Panc1 (cell line): Measurements from ENCODE around the gene DTYMK. TPM values are rescaled to one million over a fixed set of nuclear protein-coding genes. Genes with fewer than 3 reads are reported as not detected.

ENCODE experiments used
- ATAC-seq: fragments of 200-7000 bp; cut with Tn5 transposase; 2 replicates; pipeline ENCODE4 v1.9.1; 2020; ENCODE audit warnings: mild to moderate bottlenecking, moderate library complexity
- BruUV-seq: library from RNA; stranded (reverse); fragments of 400-500 nt; replicated peaks from 2 replicates; lab custom pipeline; 2021; lab: Mats Ljungman, UMichigan
- CTCF ChIA-PET: fragments of 300-600 bp; sonication (Branson Sonifier 250); formaldehyde crosslinking; loops from one replicate; lab custom pipeline; 2022; ENCODE audit warnings: antibody characterized with exemption; lab: Charles Lee
- POLR2A ChIA-PET: fragments of 300-600 bp; sonication (Branson Sonifier 250); formaldehyde crosslinking; loops from one replicate; lab custom pipeline; 2022; ENCODE audit warnings: antibody characterized with exemption; lab: Charles Lee
- DNase-seq: peaks from one replicate; pipeline ENCODE4 v3.0.0-alpha.2; 2010; ENCODE audit warnings: low read depth, low spot score
- H3K27ac ChIP-seq: 2 replicates; pipeline ENCODE4 v1.5.1; 2011; ENCODE audit warnings: mild to moderate bottlenecking, low read length, inconsistent platforms
- H3K27me3 ChIP-seq: fragments of 200-500 bp; sonication (Bioruptor generic); 2 replicates; pipeline ENCODE4 v1.6.0; 2014; ENCODE audit warnings: low read length, inconsistent platforms; ENCODE audit not compliant: control insufficient read depth, insufficient read depth
- H3K36me3 ChIP-seq: fragments of 200-500 bp; sonication (Bioruptor generic); 2 replicates; pipeline ENCODE4 v1.5.1; 2014; ENCODE audit warnings: inconsistent platforms, mild to moderate bottlenecking, low read length, moderate library complexity; ENCODE audit not compliant: control insufficient read depth, insufficient read depth
- H3K4me1 ChIP-seq: 2 replicates; pipeline ENCODE4 v1.5.1; 2011; ENCODE audit warnings: inconsistent platforms, mild to moderate bottlenecking, low read length, moderate library complexity; ENCODE audit not compliant: control insufficient read depth, insufficient read depth
- H3K4me3 ChIP-seq, 2 experiments: 2 replicates each; pipeline ENCODE4 v1.5.1; 2011 to 2012; ENCODE audit warnings: low read depth in 2 of 2, low read length in 2 of 2, mild to moderate bottlenecking in 2 of 2, inconsistent platforms in 1 of 2, moderate library complexity in 1 of 2
- H3K9me3 ChIP-seq: fragments of 200-500 bp; sonication (Bioruptor generic); 2 replicates; pipeline ENCODE4 v1.5.1; 2014; ENCODE audit warnings: low read depth, mild to moderate bottlenecking, inconsistent platforms, low read length, moderate library complexity; ENCODE audit not compliant: control insufficient read depth, insufficient read depth
- POLR2AphosphoS5 ChIP-seq: IDR thresholded peaks from 2 replicates; pipeline ENCODE4 v1.6.1; 2012; ENCODE audit warnings: mild to moderate bottlenecking, low read depth, low read length, moderate library complexity
- SIN3A ChIP-seq: IDR thresholded peaks from 2 replicates; pipeline ENCODE4 v1.6.1; 2012; ENCODE audit warnings: low read depth, mild to moderate bottlenecking, low read length, moderate library complexity, borderline replicate concordance; ENCODE audit not compliant: insufficient read depth
- TCF7L2 ChIP-seq: IDR thresholded peaks from 2 replicates; pipeline ENCODE4 v1.6.1; 2011; ENCODE audit warnings: mild to moderate bottlenecking, low read depth, low read length, inconsistent platforms
- in situ Hi-C: cut with HindIII; loops from 2 replicates; pipeline ENCODE4 v1.10.0; 2016; ENCODE audit warnings: low sequenced_read_pairs, low pct_unique_long_range_greater_than_20kb
- intact Hi-C: fragments of 100-400 bp; cut with micrococcal nuclease; formaldehyde crosslinking; loops from one replicate; pipeline ENCODE4 v1.10.0; 2022; ENCODE audit not compliant: unreplicated experiment
- total RNA-seq: library from RNA; stranded (reverse); gene quantifications from one replicate; pipeline ENCODE4 v1.2.1, GENCODE V29; 2021; ENCODE audit not compliant: unreplicated experiment
- TF ChIP-seq, protein P1 (sequence below): fragments of 450-650 bp; IDR thresholded peaks from 2 replicates; pipeline ENCODE4 v1.5.1; 2017; ENCODE audit warnings: mild to moderate bottlenecking
- TF ChIP-seq, protein P2 (sequence below), 2 experiments: IDR thresholded peaks; 2 replicates each; pipeline ENCODE4 v1.6.1; 2011 to 2012; ENCODE audit warnings: low read depth in 2 of 2, control low read depth in 1 of 2, low read length in 1 of 2, mild to moderate bottlenecking in 1 of 2, moderate library complexity in 1 of 2; ENCODE audit not compliant: insufficient read depth in 1 of 2

DTYMK gene
- total RNA-seq, 1 experiment from 2014 or later, result 122 TPM

DNA sequence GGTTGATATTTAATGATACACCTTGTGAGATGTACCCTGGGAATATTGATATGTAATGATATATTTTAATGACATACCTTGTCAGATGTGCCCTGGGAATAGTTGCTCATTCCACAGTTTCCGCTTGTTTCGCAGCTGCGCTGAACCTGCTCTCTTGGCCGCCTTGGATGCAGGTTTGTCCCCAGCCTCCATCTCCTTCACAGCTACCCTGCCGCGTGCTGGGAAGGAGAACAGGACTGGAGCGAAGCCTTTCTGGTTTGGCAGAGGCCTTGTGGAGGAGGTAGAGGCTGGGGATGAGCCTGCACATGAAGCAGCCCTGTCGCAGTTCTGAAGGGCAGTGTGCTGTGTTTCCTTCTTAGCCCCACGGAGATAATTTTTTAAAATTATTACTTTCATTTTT, 34.5 kb downstream of the DTYMK start:
- CTCF ChIA-PET, result no interaction called here
- no peak for ATAC-seq
- no peak overlapping the region for H3K27ac ChIP-seq
- in situ Hi-C loops, result no loop called here
- no peak for DNase-seq
- intact Hi-C loops, result no loop called here
- no peaks in the 10 kb centered on the region for H3K9me3 ChIP-seq
- TF ChIP-seq, protein P1, sequence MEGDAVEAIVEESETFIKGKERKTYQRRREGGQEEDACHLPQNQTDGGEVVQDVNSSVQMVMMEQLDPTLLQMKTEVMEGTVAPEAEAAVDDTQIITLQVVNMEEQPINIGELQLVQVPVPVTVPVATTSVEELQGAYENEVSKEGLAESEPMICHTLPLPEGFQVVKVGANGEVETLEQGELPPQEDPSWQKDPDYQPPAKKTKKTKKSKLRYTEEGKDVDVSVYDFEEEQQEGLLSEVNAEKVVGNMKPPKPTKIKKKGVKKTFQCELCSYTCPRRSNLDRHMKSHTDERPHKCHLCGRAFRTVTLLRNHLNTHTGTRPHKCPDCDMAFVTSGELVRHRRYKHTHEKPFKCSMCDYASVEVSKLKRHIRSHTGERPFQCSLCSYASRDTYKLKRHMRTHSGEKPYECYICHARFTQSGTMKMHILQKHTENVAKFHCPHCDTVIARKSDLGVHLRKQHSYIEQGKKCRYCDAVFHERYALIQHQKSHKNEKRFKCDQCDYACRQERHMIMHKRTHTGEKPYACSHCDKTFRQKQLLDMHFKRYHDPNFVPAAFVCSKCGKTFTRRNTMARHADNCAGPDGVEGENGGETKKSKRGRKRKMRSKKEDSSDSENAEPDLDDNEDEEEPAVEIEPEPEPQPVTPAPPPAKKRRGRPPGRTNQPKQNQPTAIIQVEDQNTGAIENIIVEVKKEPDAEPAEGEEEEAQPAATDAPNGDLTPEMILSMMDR, result no peak
- TF ChIP-seq, protein P2, sequence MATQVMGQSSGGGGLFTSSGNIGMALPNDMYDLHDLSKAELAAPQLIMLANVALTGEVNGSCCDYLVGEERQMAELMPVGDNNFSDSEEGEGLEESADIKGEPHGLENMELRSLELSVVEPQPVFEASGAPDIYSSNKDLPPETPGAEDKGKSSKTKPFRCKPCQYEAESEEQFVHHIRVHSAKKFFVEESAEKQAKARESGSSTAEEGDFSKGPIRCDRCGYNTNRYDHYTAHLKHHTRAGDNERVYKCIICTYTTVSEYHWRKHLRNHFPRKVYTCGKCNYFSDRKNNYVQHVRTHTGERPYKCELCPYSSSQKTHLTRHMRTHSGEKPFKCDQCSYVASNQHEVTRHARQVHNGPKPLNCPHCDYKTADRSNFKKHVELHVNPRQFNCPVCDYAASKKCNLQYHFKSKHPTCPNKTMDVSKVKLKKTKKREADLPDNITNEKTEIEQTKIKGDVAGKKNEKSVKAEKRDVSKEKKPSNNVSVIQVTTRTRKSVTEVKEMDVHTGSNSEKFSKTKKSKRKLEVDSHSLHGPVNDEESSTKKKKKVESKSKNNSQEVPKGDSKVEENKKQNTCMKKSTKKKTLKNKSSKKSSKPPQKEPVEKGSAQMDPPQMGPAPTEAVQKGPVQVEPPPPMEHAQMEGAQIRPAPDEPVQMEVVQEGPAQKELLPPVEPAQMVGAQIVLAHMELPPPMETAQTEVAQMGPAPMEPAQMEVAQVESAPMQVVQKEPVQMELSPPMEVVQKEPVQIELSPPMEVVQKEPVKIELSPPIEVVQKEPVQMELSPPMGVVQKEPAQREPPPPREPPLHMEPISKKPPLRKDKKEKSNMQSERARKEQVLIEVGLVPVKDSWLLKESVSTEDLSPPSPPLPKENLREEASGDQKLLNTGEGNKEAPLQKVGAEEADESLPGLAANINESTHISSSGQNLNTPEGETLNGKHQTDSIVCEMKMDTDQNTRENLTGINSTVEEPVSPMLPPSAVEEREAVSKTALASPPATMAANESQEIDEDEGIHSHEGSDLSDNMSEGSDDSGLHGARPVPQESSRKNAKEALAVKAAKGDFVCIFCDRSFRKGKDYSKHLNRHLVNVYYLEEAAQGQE (IDR thresholded peaks at IDR 0.05; ENCODE audit: insufficient read depth in 1 of 2, low read depth in 2 of 2, low read length in 1 of 2), result no peak
- TF ChIP-seq POLR2AphosphoS5, result no peak
- no peak for TF ChIP-seq SIN3A
- TF ChIP-seq TCF7L2, result no peak
- no peaks in the 10 kb centered on the region for H3K27me3 ChIP-seq
- POLR2A ChIA-PET, result no interaction called here
- H3K4me1 ChIP-seq, result no peaks in the 10 kb centered on the region
- BruUV-seq, result no TSS peak
- no peak overlapping the region for H3K4me3 ChIP-seq
- no peaks in the 10 kb centered on the region for H3K36me3 ChIP-seq

DNA sequence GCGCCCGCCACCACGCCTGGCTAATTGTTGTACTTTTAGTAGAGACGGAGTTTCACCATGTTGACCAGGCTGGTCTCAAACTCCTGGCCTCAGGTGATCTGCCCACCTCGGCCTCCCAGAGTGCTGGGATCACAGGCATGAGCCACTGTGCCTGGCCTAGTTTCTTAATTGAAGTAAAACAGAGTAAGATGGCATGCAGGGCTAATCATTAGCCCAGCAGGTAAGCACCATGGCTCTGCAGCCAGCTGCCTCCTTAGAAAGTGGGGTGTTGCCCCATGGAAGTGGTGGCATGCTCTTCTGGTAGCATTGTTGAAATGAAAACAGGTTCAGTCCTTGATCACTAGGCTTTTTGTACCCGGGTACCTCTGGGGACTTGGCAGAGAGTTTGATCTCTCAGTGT, 36.7 kb downstream of the DTYMK start:
- ChIA-PET CTCF (no interaction called here), POLR2A (interaction anchor here (0.6 kb wide), 1 partner anchor 40 kb away, joined by 5 read pairs; no protein-coding TSS in a partner anchor)
- Histone ChIP-seq H3K36me3 (no peaks in the 10 kb centered on the region), H3K27me3 (no peaks in the 10 kb centered on the region), H3K4me3 (no peak overlapping the region), H3K4me1 (no peaks in the 10 kb centered on the region; the same call in 1 of the 2 replicates), H3K9me3 (no peaks in the 10 kb centered on the region), H3K27ac (no peak overlapping the region)
- intact Hi-C loops, result no loop called here
- no TSS peak for BruUV-seq
- DNase-seq (no peak), ATAC-seq (no peak)
- TF ChIP-seq TCF7L2, result no peak
- TF ChIP-seq, protein P2 (IDR thresholded peaks at IDR 0.05; ENCODE audit: insufficient read depth in 1 of 2, low read depth in 2 of 2, low read length in 1 of 2), result no peak
- TF ChIP-seq, protein P1, result no peak
- in situ Hi-C loops, result no loop called here
